ENCODE results near the gene LTB4R2.

LTB4R2 gene

GRCh38 chr14:24283796-24284460 is 26.0 kb upstream of the LTB4R2 start:
- H3K4me1 ChIP-seq (ENCODE audit: insufficient read depth, low read length) = no peaks in the 10 kb centered on the region
- H3K9me3 ChIP-seq (ENCODE audit: control insufficient read depth, insufficient read depth, low read length) = no peaks in the 10 kb centered on the region
- H3K36me3 ChIP-seq (ENCODE audit: insufficient read depth, low read length) = no peaks in the 10 kb centered on the region
- no peak overlapping the region for H3K9ac ChIP-seq (ENCODE audit: low read depth, low read length)

- Histone ChIP-seq H3K9me3 (ENCODE audit: control insufficient read depth, insufficient read depth, low read length) (no peaks in the 10 kb centered on the region), H3K36me3 (ENCODE audit: insufficient read depth, low read length) (peaks cover 2% of the 10 kb centered on the region; the same call in 1 of the 2 replicates), H3K4me1 (ENCODE audit: insufficient read depth, low read length) (no peaks in the 10 kb centered on the region), H3K9ac (ENCODE audit: low read depth, low read length) (no peak overlapping the region)
These were observed 25.4 kb upstream of the LTB4R2 start for GRCh38 chr14:24284501-24285035.

GRCh38 chr14:24285351-24285750 is 24.6 kb upstream of the LTB4R2 start:
- Histone ChIP-seq H3K4me1 (ENCODE audit: insufficient read depth, low read length) (no peaks in the 10 kb centered on the region), H3K36me3 (ENCODE audit: insufficient read depth, low read length) (peaks cover 4% of the 10 kb centered on the region; the same call in 1 of the 2 replicates), H3K9ac (ENCODE audit: low read depth, low read length) (no peak overlapping the region), H3K9me3 (ENCODE audit: control insufficient read depth, insufficient read depth, low read length) (no peaks in the 10 kb centered on the region)

- Histone ChIP-seq H3K4me1 (ENCODE audit: insufficient read depth, low read length) (no peaks in the 10 kb centered on the region), H3K36me3 (ENCODE audit: insufficient read depth, low read length) (peaks cover 7% of the 10 kb centered on the region), H3K9ac (ENCODE audit: low read depth, low read length) (no peak overlapping the region), H3K9me3 (ENCODE audit: control insufficient read depth, insufficient read depth, low read length) (no peaks in the 10 kb centered on the region)
These were observed 22.9 kb upstream of the LTB4R2 start for GRCh38 chr14:24286996-24287395.

GRCh38 chr14:24289649-24290280 is 20.2 kb upstream of the LTB4R2 start:
- no peak overlapping the region for H3K9ac ChIP-seq (ENCODE audit: low read depth, low read length)
- H3K9me3 ChIP-seq (ENCODE audit: control insufficient read depth, insufficient read depth, low read length) = no peaks in the 10 kb centered on the region
- H3K36me3 ChIP-seq (ENCODE audit: insufficient read depth, low read length) = peaks cover 7% of the 10 kb centered on the region
- H3K4me1 ChIP-seq (ENCODE audit: insufficient read depth, low read length) = no peaks in the 10 kb centered on the region

GRCh38 chr14:24290746-24291145 is 19.2 kb upstream of the LTB4R2 start:
- peaks cover 8% of the 10 kb centered on the region for H3K36me3 ChIP-seq (ENCODE audit: insufficient read depth, low read length)
- no peaks in the 10 kb centered on the region for H3K4me1 ChIP-seq (ENCODE audit: insufficient read depth, low read length)
- H3K9ac ChIP-seq (ENCODE audit: low read depth, low read length) = no peak overlapping the region
- no peaks in the 10 kb centered on the region for H3K9me3 ChIP-seq (ENCODE audit: control insufficient read depth, insufficient read depth, low read length)

GRCh38 chr14:24291446-24292117 is 18.4 kb upstream of the LTB4R2 start:
- Histone ChIP-seq H3K4me1 (ENCODE audit: insufficient read depth, low read length) (peaks cover 3% of the 10 kb centered on the region), H3K36me3 (ENCODE audit: insufficient read depth, low read length) (peaks cover 11% of the 10 kb centered on the region), H3K9ac (ENCODE audit: low read depth, low read length) (no peak overlapping the region), H3K9me3 (ENCODE audit: control insufficient read depth, insufficient read depth, low read length) (no peaks in the 10 kb centered on the region)

GRCh38 chr14:24292118-24292807 is 17.7 kb upstream of the LTB4R2 start:
- H3K36me3 ChIP-seq (ENCODE audit: insufficient read depth, low read length) = peaks cover 11% of the 10 kb centered on the region
- no peak overlapping the region for H3K9ac ChIP-seq (ENCODE audit: low read depth, low read length)
- no peaks in the 10 kb centered on the region for H3K9me3 ChIP-seq (ENCODE audit: control insufficient read depth, insufficient read depth, low read length)
- peaks cover 8% of the 10 kb centered on the region for H3K4me1 ChIP-seq (ENCODE audit: insufficient read depth, low read length)

- H3K9ac ChIP-seq (ENCODE audit: low read depth, low read length) = no peak overlapping the region
- H3K36me3 ChIP-seq (ENCODE audit: insufficient read depth, low read length) = peaks cover 11% of the 10 kb centered on the region
- H3K9me3 ChIP-seq (ENCODE audit: control insufficient read depth, insufficient read depth, low read length) = no peaks in the 10 kb centered on the region
- H3K4me1 ChIP-seq (ENCODE audit: insufficient read depth, low read length) = peaks cover 11% of the 10 kb centered on the region
These were observed 16.4 kb upstream of the LTB4R2 start for GRCh38 chr14:24293525-24293924.

- H3K36me3 ChIP-seq (ENCODE audit: insufficient read depth, low read length) = peaks cover 4% of the 10 kb centered on the region
- H3K9me3 ChIP-seq (ENCODE audit: control insufficient read depth, insufficient read depth, low read length) = no peaks in the 10 kb centered on the region
- peaks cover 11% of the 10 kb centered on the region for H3K4me1 ChIP-seq (ENCODE audit: insufficient read depth, low read length)
- no peak overlapping the region for H3K9ac ChIP-seq (ENCODE audit: low read depth, low read length)
These were observed 13.4 kb upstream of the LTB4R2 start for GRCh38 chr14:24296341-24297157.

GRCh38 chr14:24297190-24297964 is 12.6 kb upstream of the LTB4R2 start:
- no peaks in the 10 kb centered on the region for H3K9me3 ChIP-seq (ENCODE audit: control insufficient read depth, insufficient read depth, low read length)
- peaks cover 7% of the 10 kb centered on the region for H3K36me3 ChIP-seq (ENCODE audit: insufficient read depth, low read length)
- peaks cover 11% of the 10 kb centered on the region for H3K4me1 ChIP-seq (ENCODE audit: insufficient read depth, low read length)
- H3K9ac ChIP-seq (ENCODE audit: low read depth, low read length) = no peak overlapping the region

GRCh38 chr14:24298892-24299254 is 11.1 kb upstream of the LTB4R2 start:
- H3K4me1 ChIP-seq (ENCODE audit: insufficient read depth, low read length) = peaks cover 11% of the 10 kb centered on the region
- H3K36me3 ChIP-seq (ENCODE audit: insufficient read depth, low read length) = peaks cover 7% of the 10 kb centered on the region
- peak overlapping the region; percentile 86 for H3K9ac ChIP-seq (ENCODE audit: low read depth, low read length)
- no peaks in the 10 kb centered on the region for H3K9me3 ChIP-seq (ENCODE audit: control insufficient read depth, insufficient read depth, low read length)

Measured in ES-I3 (cell line).